Spleen (tissue), 11 donors: ENCODE data around the gene MFAP2. TPM values are rescaled to one million over a fixed set of nuclear protein-coding genes. Genes with fewer than 3 reads are reported as not detected.

ENCODE experiments used
- DNase-seq: peaks from one replicate; pipeline ENCODE4 v3.0.0-alpha.2; 2020
- H3K27ac ChIP-seq, 8 donors: fragments of 200-600 bp; sonication (generic) in 7 of 8; 1 replicate in 4 of 8; 2 replicates in 4 of 8; pipeline versions ENCODE4 v1.5.0 to v1.8.0; 2016 to 2021; ENCODE audit warnings: inconsistent platforms in 4 of 8, mild to moderate bottlenecking in 4 of 8, moderate library complexity in 1 of 8
- H3K27me3 ChIP-seq, 7 donors: fragments of 200-600 bp; sonication (generic) in 6 of 7; replicated peaks in 1 of 7; 1 replicate in 4 of 7; 2 replicates in 3 of 7; pipeline versions ENCODE4 v1.5.0 to v1.8.0; 2016 to 2021; ENCODE audit warnings: inconsistent platforms in 3 of 7, mild to moderate bottlenecking in 1 of 7
- H3K36me3 ChIP-seq, 6 donors: fragments of 200-600 bp; sonication (generic) in 5 of 6; 1 replicate in 4 of 6; 2 replicates in 2 of 6; pipeline versions ENCODE4 v1.5.0 to v1.8.0; 2016 to 2021; ENCODE audit warnings: inconsistent platforms in 2 of 6
- H3K4me1 ChIP-seq, 6 donors: fragments of 200-600 bp; sonication (generic) in 5 of 6; 1 replicate in 3 of 6; 2 replicates in 3 of 6; pipeline versions ENCODE4 v1.5.0 to v1.8.0; 2016 to 2021; ENCODE audit warnings: inconsistent platforms in 3 of 6
- H3K4me3 ChIP-seq, 8 donors: fragments of 200-600 bp; sonication (generic) in 7 of 8; 1 replicate in 4 of 8; 2 replicates in 4 of 8; pipeline versions ENCODE4 v1.5.0 to v1.8.0; 2016 to 2021; ENCODE audit warnings: inconsistent platforms in 4 of 8, mild to moderate bottlenecking in 4 of 8, moderate library complexity in 2 of 8
- H3K9me3 ChIP-seq, 8 donors: fragments of 200-600 bp; sonication (generic) in 7 of 8; 1 replicate in 4 of 8; 2 replicates in 4 of 8; pipeline versions ENCODE4 v1.5.0 to v1.8.0; 2016 to 2021; ENCODE audit warnings: inconsistent platforms in 4 of 8
- CTCF ChIP-seq, 11 experiments: fragments of 200-600 bp in 7 of 11; fragments of 450-650 bp in 4 of 11; sonication (generic) in 4 of 11; IDR thresholded peaks in 8 of 11; conservative IDR thresholded peaks in 3 of 11; 1 replicate in 7 of 11; 2 replicates in 4 of 11; pipeline versions ENCODE4 v1.4.0 to v1.8.0; 2016 to 2021; ENCODE audit warnings: antibody characterized with exemption in 11 of 11, inconsistent platforms in 4 of 11, mild to moderate bottlenecking in 1 of 11
- POLR2A ChIP-seq, 3 donors: fragments of 450-650 bp; IDR thresholded peaks; one replicate each; pipeline ENCODE4 v1.5.1; 2017; ENCODE audit warnings: antibody characterized with exemption in 3 of 3, mild to moderate bottlenecking in 1 of 3
- POLR2AphosphoS5 ChIP-seq, 3 donors: sonication (generic); formaldehyde crosslinking; IDR thresholded peaks; one replicate each; pipeline ENCODE4 v1.5.1; 2017; ENCODE audit warnings: antibody characterized with exemption in 3 of 3
- WGBS, 5 donors: extraction: QIAGEN DNeasy Blood & Tissue Kit in 3 of 5; methylation state at CpG; one replicate each; pipeline versions ENCODE4 v1.1.5 to v1.1.7; 2013 to 2018; 5-methylcytosine and 5-hydroxymethylcytosine counted together
- intact Hi-C: fragments of 100-400 bp; cut with DNase I; formaldehyde crosslinking; loops from one replicate; pipeline ENCODE4 v1.15.0; 2023; ENCODE audit warnings: low total_unique reads
- polyA plus RNA-seq, 3 donors: library from polyadenylated mRNA; stranded (reverse); fragments of 200-250 nt; gene quantifications; one replicate each; pipeline ENCODE4 v1.2.1, GENCODE V29; 2013
- total RNA-seq, 7 donors: library from RNA; depleted of rRNA in 3 of 7; stranded (reverse); fragments of >200 nt in 3 of 7; fragmentation: NEBNext Ultra II Directional in 4 of 7; extraction: Animal tissue kit (Norgen Biotek cat#: 25700) in 4 of 7; gene quantifications; one replicate each; pipeline versions ENCODE4 v1.1.0 to v1.2.1, GENCODE V29; 2016 to 2021
- donor health status: healthy with polysubstance abuse.
- donor health status: DM: no; HTN: no; CAD: no; lungs with moderate emphysema.
- donor health status: DM: no; HTN: no; CAD: no.
- donor health status: Bipolar disorder and iron deficiency.
- donor health status: healthy.
- donor health status: DM: no; HTN: no; CAD: no.
- donor health status: DM: yes; HTN: yes; CAD: no.

Gene MFAP2
- total and polyA plus RNA-seq, 10 donors = 0.77 to 3.9 (median 1.2) TPM; not detected in 3

GRCh38 chr1:17013491-17014320, 33.3 kb upstream of the MFAP2 start:
- peak; percentile 78 for DNase-seq
- TF ChIP-seq POLR2AphosphoS5 (IDR thresholded peaks at IDR 0.05) (peak in 2 of 3 donors; percentile 7 to 10), POLR2A (IDR thresholded peaks at IDR 0.05) (no peak), CTCF (IDR thresholded peaks at IDR 0.05 in 8 of 11, conservative IDR thresholded peaks at IDR 0.05 in 3 of 11) (no peak)
- H3K27ac ChIP-seq = peak overlapping the region in 2 of 8 donors; percentile 34 to 38
- H3K27me3 ChIP-seq = no peaks in the 10 kb centered on the region
- H3K4me1 ChIP-seq = peaks cover 24 to 79% (median 59%) of the 10 kb centered on the region in 6 donors
- intact Hi-C loops = no loop called here
- H3K4me3 ChIP-seq = no peak overlapping the region
- no peaks in the 10 kb centered on the region for H3K9me3 ChIP-seq
- H3K36me3 ChIP-seq = peaks cover 0 to 14% (median 13%) of the 10 kb centered on the region in 6 donors
- 29 to 43% (median 37%) methylated on average over 13 of the region's 13 CpGs for WGBS, 5 donors

GRCh38 chr1:17012775-17013490, 32.5 kb upstream of the MFAP2 start:
- DNase-seq = no peak
- TF ChIP-seq POLR2A (IDR thresholded peaks at IDR 0.05) (no peak), CTCF (IDR thresholded peaks at IDR 0.05 in 8 of 11, conservative IDR thresholded peaks at IDR 0.05 in 3 of 11) (no peak), POLR2AphosphoS5 (IDR thresholded peaks at IDR 0.05) (no peak)
- H3K9me3 ChIP-seq = no peaks in the 10 kb centered on the region
- H3K4me1 ChIP-seq = peaks cover 24 to 83% (median 61%) of the 10 kb centered on the region in 6 donors
- peak overlapping the region in 1 of 8 donors; percentile 38 for H3K27ac ChIP-seq
- no peaks in the 10 kb centered on the region for H3K27me3 ChIP-seq
- intact Hi-C loops = no loop called here
- no peak overlapping the region for H3K4me3 ChIP-seq
- peaks cover 0 to 7% (median 5%) of the 10 kb centered on the region in 6 donors for H3K36me3 ChIP-seq
- WGBS, 5 donors = 67 to 85% (median 77%) methylated on average over 8 to 9 of the region's 9 CpGs

- intact Hi-C loops = no loop called here
- 0 to 4% (median 2%) methylated on average over 37 to 94 of the region's 94 CpGs for WGBS, 5 donors
Measured at GRCh38 chr1:17011439-17012307, 31.3 kb upstream of the MFAP2 start, which contains the start of gene ATP13A2. ATP13A2 (minus strand) TSS chr1:17011928; CDS start chr1:17011738, 190 bp downstream.

More at GRCh38 chr1:17011439-17012307, 31.3 kb upstream of the MFAP2 start, which contains the start of gene ATP13A2:
- TF ChIP-seq CTCF (IDR thresholded peaks at IDR 0.05 in 8 of 11, conservative IDR thresholded peaks at IDR 0.05 in 3 of 11) (no peak), POLR2AphosphoS5 (IDR thresholded peaks at IDR 0.05) (peak; percentile 42 to 79 (median 76))
- peak; percentile 97 for DNase-seq
- H3K36me3 ChIP-seq = peaks cover 0 to 6% (median 0%) of the 10 kb centered on the region in 6 donors
- H3K27me3 ChIP-seq = no peaks in the 10 kb centered on the region
- peaks cover 24 to 84% (median 61%) of the 10 kb centered on the region in 6 donors for H3K4me1 ChIP-seq
- H3K27ac ChIP-seq = peak within 1 kb of the TSS; percentile 29 to 88 (median 70)
- H3K4me3 ChIP-seq = peak within 1 kb of the TSS; percentile 75 to 97 (median 92)
- no peaks in the 10 kb centered on the region for H3K9me3 ChIP-seq
